Fibroblast of lung (primary cell): ENCODE measurements around the gene TREM1.

Source experiments
- CTCF ChIP-seq, 2 donors: IDR thresholded peaks in 1 of 2; conservative IDR thresholded peaks in 1 of 2; 1 replicate in 1 of 2; 2 replicates in 1 of 2; pipeline ENCODE4 v1.5.1; 2011 to 2012; ENCODE audit warnings: low read length in 2 of 2, control low read depth in 1 of 2, inconsistent platforms in 1 of 2, low read depth in 1 of 2, mild to moderate bottlenecking in 1 of 2
- EZH2 ChIP-seq: IDR thresholded peaks from 2 replicates; pipeline ENCODE4 v1.5.1; 2012; ENCODE audit warnings: low read length, control low read depth, mild to moderate bottlenecking; ENCODE audit errors: missing control alignments

GRCh38 chr6:41306187-41306854 is 19.8 kb upstream of the TREM1 start:
- TF ChIP-seq CTCF (conservative IDR thresholded peaks at IDR 0.05 in 1 of 2, IDR thresholded peaks at IDR 0.05 in 1 of 2; ENCODE audit: low read depth in 1 of 2, low read length in 2 of 2) (peak; percentile 46 to 60), EZH2 (no peak)
